ENCODE data around the gene RAB10. TPM values are rescaled to one million over a fixed set of nuclear protein-coding genes. Genes with fewer than 3 reads are reported as not detected.

RAB10 gene
- total RNA-seq, 1 experiment from 2014 or later = 130 TPM

DNA sequence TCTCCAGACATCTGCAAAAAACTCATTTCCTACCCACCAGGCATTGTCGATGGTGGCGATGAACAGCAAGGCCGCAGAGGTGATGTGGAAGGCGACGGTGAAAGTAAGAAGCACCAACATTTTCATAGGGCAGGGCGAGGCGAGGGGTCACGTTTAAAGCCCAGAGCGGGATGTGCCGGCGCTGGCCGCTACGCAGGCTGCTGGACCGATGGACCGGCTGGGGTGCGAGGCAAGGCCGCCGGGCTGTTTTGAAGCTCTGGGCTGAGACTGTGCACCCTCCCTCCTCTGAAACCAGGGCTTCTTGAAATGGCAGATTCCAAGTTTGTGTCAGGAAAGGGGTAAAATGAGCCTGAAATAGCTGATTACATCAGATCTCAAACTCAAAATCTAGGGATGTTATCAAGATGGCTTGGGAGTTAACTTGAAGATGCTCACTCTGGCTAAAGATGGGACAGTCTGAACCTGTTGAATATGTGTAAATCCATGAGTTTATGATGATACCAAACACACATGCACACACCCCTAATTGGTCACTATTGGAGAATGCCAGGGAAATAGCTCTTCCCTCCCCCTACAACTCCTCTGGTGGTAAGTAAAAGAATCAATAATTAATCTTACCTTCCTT, 107.4 kb downstream of the RAB10 start:
- Histone ChIP-seq H2AK5ac (ENCODE audit: insufficient read length, low read length) (no peak overlapping the region), H3K9ac (ENCODE audit: extremely low read depth, insufficient read length, low read length) (no peak overlapping the region), H3K9me3 (ENCODE audit: control insufficient read depth, low read depth, low read length) (no peaks in the 10 kb centered on the region), H4K5ac (ENCODE audit: insufficient read length, low read depth, low read length) (no peak overlapping the region), H3T11ph (ENCODE audit: low read length) (no peak overlapping the region), H3K18ac (ENCODE audit: insufficient read length, low read depth, low read length) (no peak overlapping the region), H2BK20ac (ENCODE audit: low read depth, low read length, poor library complexity, severe bottlenecking) (no peak overlapping the region), H3K27me3 (ENCODE audit: insufficient read depth, low read length) (no peaks in the 10 kb centered on the region), H3K4ac (ENCODE audit: low read depth, low read length) (no peak overlapping the region), H4K91ac (ENCODE audit: insufficient read length, low read depth, low read length) (no peak overlapping the region), H2BK12ac (ENCODE audit: insufficient read length, low read depth, low read length) (no peak overlapping the region), H3K14ac (ENCODE audit: insufficient read depth, low read length) (no peak overlapping the region), H4K8ac (replicated peaks; ENCODE audit: insufficient read length, low read depth, low read length) (no peak overlapping the region), H3K23me2 (ENCODE audit: insufficient read length, low read depth, low read length, poor library complexity, severe bottlenecking) (no peaks in the 10 kb centered on the region), H3K56ac (ENCODE audit: insufficient read length, low read depth, low read length) (no peak overlapping the region), H2BK5ac (ENCODE audit: insufficient read length, low read length) (no peak overlapping the region), H2BK120ac (ENCODE audit: low read depth, low read length, poor library complexity, severe bottlenecking) (no peak overlapping the region), H3K79me2 (ENCODE audit: insufficient read depth, low read length) (no peaks in the 10 kb centered on the region), H2AFZ (ENCODE audit: low read length) (no peak overlapping the region), H3K23ac (ENCODE audit: insufficient read length, low read depth, low read length) (no peak overlapping the region), H3K79me1 (ENCODE audit: insufficient read depth, low read depth, low read length, poor library complexity, severe bottlenecking) (no peaks in the 10 kb centered on the region), H2BK15ac (ENCODE audit: low read depth, low read length) (no peak overlapping the region), H3K4me2 (ENCODE audit: insufficient read depth, insufficient read length, low read length) (no peak overlapping the region), H3K4me1 (ENCODE audit: insufficient read depth, low read length) (no peaks in the 10 kb centered on the region; the same call in 1 of the 2 replicates), H4K20me1 (ENCODE audit: control insufficient read depth, insufficient read depth, insufficient read length) (no peaks in the 10 kb centered on the region), H3K27ac (ENCODE audit: insufficient read length, low read depth, low read length) (no peak overlapping the region)
- whole genome bisulfite sequencing (ENCODE audit: extremely low coverage, insufficient read length, low lambda C conversion rate) = no CpG with 5 or more reads among the region's 18 CpGs
- TF ChIP-seq CTCF (conservative IDR thresholded peaks at IDR 0.05) = no peak
- H3K36me3 Mint-ChIP-seq (ENCODE audit: insufficient read depth in 1 of 3, low read depth in 3 of 3) = peaks cover 0 to 9% (median 4%) of the 10 kb centered on the region in 3 experiments; a peak in 3 of 7 replicates
- H3K4me3 Mint-ChIP-seq = no peak overlapping the region
- H3K27me3 Mint-ChIP-seq (ENCODE audit: low read depth) = peaks cover 1% of the 10 kb centered on the region; the same call in 1 of the 2 replicates
- H3K4me1 Mint-ChIP-seq = peaks cover 6% of the 10 kb centered on the region in 2 experiments
- H3K9me3 Mint-ChIP-seq = no peaks in the 10 kb centered on the region
- no peak for DNase-seq
- H3K27ac Mint-ChIP-seq = peak overlapping the region in 1 of 3 experiments; percentile 22; a peak in 1 of 7 replicates

Data from H9 (cell line).